ENCODE data around the gene ZDHHC8.
A peak's percentile ranks its signal among the peaks of the same experiment; 100 is the strongest.
"Not testable (repeated sequence)": the region's sequence is repeated elsewhere in the genome, so short reads cannot be mapped to it uniquely, and the experiment has no call there.

The ZDHHC8 gene

GRCh38 chr22:20145206-20145831 lies 13.7 kb downstream of the ZDHHC8 start:
- DNase-seq = no peak

DNA sequence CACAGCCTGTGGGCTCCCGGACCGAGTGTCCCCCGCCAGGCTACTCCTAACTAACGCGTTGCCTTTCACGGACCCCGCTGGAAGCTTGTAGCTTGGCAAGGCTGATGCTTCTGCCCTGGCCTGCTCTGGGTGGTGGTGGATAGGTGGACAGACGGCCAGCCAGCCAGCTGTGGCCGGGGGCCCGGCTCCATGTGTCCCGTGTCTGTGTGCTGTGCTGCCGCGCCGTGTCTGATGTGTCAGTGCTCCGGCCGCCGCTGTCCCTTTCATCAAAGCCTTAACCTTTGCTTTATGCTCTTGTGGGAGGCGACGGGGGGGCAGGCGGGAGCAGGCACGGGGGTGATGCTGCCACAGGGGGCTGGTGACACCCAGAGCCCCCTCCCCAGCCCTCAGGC lies 14.2 kb downstream of the ZDHHC8 start:
- no peak for DNase-seq

- no peak for DNase-seq
Observed at GRCh38 chr22:20146777-20147176, 15.2 kb downstream of the ZDHHC8 start.

- no peak for DNase-seq
Observed at GRCh38 chr22:20147237-20147988, 15.8 kb downstream of the ZDHHC8 start.

DNA sequence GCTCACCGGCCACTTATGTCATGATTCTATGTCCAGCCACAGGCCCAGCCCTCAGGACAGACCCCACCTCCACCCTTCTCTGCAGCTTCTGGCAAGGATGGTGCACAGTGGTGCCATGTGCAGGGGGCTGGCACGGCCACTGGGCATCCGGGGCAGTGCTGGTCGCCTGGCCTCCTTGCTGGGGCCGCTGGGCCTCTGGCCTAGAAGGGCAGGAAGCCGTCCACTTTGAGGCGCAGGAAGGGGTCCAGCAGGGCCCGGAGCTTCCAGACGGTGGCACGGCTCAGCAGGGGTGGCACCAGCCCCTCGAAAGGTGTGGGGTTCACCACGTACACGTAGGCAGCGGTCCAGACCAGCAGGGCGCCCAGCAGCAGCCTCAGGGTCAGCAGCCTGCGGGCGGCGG lies 16.8 kb downstream of the ZDHHC8 start:
- DNase-seq = no peak

GRCh38 chr22:20149257-20150250 lies 17.9 kb downstream of the ZDHHC8 start:
- DNase-seq = no peak

- no peak for DNase-seq
Observed at GRCh38 chr22:20150381-20151275, 19.0 kb downstream of the ZDHHC8 start, which contains the start of gene CCDC188. Gene CCDC188, minus strand, starts transcription at chr22:20151055. Its CDS starts 69 bp downstream, at chr22:20150986.

- no peak for DNase-seq
Observed at GRCh38 chr22:20151276-20151588, 19.6 kb downstream of the ZDHHC8 start.

- no peak for DNase-seq
Observed at GRCh38 chr22:20152464-20152890, 20.9 kb downstream of the ZDHHC8 start.

- DNase-seq = no peak
Observed at GRCh38 chr22:20153945-20154344, 22.3 kb downstream of the ZDHHC8 start.

DNA sequence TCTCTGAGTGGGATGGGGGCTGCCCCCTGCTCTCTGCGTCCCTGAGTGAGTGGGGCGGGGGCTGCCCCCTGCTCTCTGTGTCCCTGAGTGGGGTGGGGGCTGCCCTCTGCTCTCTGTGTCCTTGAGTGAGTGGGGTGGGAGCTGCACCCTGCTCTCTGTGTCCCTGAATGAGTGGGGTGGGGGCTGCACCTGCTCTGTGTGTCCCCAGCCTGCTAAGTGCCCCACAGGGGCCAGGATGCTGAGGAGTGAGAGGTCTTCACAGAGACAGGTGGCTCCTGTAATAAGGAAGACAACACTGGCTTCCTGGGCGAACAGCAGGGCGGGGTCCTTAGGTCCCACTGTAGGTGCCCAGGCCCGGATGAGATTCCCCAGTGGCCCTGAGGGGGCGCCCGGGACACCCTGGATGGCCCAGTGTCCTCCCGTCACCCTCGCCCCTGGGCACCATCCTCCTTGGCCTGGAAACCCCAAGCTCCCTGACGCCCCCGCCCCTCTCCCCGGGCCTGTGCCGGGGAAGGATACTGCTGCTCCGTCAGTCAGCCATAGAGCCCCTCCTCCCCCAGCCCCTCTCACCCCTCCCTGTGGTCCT lies 23.1 kb downstream of the ZDHHC8 start:
- no peak for DNase-seq

DNA sequence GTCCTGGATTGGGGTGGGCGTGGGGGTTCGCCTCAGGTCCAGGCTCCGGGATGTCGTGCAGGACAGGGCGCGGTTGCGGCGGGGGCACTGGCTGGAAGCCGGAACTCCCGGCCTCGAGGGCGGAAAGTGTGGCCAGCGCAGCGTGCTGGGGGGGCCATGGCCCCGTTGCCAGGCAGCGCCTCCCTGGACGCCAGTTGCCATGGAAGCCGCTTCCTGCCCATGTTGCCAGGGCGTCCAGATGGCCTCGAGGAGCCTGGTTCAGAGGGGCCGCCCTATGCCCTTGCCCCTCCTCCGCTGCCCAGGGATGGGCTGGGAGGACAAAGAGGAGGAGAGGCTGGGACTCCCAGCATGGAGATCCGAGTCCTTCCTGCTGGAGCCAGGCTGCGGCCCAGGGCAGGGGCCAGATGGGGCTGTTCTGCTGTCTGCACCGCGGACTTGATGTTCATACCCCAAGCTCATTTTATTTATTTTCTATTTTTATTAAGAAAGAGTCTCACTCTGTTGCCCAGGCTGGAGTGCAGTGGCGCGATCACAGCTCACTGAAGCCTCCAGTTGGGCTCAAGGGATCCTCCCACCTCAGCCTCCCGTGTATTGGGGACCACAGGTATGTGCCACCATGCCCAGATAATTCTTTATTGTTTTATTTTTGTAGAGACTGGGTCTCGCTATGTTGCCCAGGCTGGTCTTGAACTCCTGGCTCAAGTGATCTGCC lies 23.9 kb downstream of the ZDHHC8 start:
- DNase-seq = no peak

DNA sequence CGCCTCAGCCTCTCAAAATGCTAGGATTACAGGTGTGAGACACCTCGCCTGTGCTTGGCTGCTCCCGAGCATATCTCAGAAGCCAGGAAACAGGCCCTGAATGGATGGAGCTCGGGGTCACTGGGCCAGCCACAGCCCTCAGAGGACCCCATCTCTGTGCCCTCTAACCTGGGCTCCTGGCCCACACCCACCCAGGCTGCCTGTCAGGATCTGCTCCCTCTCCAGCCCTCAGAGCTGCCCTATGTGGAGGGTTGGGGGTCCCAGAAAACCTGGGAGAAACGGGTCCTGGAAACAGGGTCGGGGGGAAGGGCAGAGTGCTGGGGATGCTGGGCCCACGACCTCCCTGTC lies 24.4 kb downstream of the ZDHHC8 start:
- DNase-seq = no peak

DNA sequence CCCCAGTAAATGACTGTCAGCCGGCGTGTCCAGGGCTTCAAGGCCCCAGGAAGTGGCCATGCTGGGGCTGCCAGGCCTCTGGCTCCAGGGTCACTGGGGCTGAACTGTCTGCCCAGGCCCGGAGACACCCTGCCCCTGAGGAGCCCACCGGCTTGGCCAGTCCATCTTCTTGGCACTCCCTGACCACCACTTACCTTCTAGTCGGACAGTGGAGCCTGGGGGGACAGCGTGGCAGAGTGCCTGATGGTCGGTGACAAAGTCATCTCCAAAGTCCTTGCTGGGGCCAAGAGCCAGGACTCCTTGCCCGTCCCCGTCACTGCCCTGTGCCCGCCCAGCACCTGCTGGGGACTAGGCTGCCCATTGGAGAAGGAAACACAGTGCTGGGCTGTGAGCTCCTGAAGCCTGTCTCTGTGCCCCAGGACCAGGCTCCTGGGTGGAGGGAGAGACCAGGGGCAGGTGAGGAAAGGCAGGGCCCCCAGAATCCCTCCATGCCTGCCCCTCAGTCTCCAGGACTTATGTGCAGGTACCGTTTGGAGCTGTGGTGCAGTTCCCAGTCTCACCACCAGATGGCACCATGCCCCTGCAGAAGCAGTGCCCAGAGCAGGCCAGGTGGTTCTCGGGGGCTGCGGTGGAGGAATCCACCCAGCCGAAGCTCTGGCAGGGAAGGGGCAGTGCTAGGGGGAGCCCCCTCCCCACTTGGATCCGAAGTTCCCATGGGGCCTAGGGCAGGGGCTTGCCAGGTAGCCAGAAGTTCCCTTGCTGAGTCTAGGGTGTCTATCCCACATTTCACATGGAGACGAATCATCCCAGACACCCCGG lies 25.2 kb downstream of the ZDHHC8 start:
- peak; percentile 69 for DNase-seq

DNA sequence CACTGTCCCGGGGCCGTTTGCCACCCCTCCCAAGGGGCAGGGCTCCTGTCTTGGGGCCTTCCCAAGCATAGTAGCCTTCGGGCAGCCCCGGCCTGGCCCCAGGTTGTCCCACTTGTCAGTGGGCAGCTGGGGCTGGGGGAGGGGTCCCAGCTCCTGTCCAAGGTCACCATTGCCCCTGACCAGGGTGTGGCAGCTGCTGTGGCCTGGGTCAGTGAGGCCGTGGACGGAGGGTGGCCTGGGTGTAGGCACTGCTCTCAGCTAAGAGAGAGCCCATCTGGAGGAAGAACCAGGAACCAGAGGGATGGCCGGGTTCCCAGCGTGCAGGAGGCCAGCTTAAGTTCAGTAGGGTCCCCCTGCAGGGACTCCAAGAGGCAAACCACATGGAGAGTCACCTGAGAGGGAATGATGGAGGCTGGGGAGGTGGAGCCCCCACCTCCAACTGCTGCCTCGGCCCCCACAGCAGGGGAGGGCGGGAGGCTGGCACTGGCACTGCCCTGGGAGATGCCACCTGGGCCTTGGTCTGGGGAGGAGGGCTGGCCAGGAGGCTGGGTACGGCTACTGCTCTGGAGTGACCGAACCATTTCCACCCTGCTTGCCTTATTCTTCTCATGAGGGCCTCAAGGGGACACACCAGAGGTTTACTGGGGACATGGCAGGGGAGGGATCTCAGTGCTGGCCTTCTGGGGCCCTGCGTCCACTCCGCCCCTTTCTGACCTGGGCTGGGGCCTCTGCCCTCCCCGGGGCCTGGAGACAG lies 26.0 kb downstream of the ZDHHC8 start:
- no peak for DNase-seq

- no peak for DNase-seq
Observed at GRCh38 chr22:20158391-20159036, 26.9 kb downstream of the ZDHHC8 start.

DNA sequence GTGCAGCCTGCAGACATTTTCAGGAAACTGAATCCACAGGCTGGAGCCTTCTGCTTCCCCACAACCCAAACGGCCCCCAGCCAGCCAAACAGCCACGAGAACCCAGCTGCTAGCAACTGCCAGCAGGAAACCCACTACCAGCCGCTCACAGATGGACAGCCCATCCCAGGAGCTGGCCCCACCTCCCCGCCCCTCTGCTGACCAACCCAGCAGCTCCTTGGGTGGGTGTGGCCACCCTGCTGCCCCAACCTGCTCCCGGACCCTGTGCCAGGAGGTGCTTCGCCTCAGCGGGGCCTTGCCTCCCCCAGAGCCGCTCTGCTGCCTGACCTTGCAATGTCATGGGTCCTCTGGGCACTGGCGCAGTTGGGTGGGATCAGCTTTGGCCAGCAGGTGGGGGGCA lies 27.5 kb downstream of the ZDHHC8 start:
- no peak for DNase-seq

DNA sequence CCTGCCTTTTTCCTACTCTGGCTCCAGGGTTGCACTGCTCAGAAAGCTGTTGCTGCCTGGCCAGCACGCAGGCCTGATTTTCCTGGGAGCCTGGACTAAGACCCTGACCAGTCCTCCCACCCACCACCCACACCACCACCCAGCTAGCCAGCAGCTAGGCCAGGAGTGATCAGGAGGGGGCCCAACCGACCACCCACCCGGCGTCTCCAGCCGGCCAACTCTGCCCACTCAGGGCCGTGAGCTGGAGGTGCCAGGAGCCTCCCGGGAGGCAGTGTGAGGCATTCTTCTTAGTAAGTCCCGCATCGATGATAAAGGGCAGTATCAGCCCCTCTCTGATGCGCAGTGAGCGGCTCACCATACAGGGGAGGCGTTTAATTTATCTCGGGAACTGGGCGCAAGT lies 27.9 kb downstream of the ZDHHC8 start:
- not testable (repeated sequence) for DNase-seq

GRCh38 chr22:20160041-20160440 lies 28.4 kb downstream of the ZDHHC8 start:
- DNase-seq = no peak

All from hematopoietic multipotent progenitor cell treated with erythropoietin and hydrocortisone succinate and interleukin-3 and kit ligand, for 8 days (in vitro differentiated cells).